Measurements from ENCODE around the gene ELMOD1.

Gene ELMOD1

GRCh38 chr11:107676336-107677057 is 85.5 kb downstream of the ELMOD1 start:
- no peak for DNase-seq
- intact Hi-C loops (cut with DNase I) = no loop called here

- DNase-seq = no peak
- intact Hi-C loops (cut with DNase I) = no loop called here
Measured at GRCh38 chr11:107677924-107678631, 87.1 kb downstream of the ELMOD1 start.

GRCh38 chr11:107678632-107678971 is 87.7 kb downstream of the ELMOD1 start:
- DNase-seq = no peak
- intact Hi-C loops (cut with DNase I) = no loop called here

- intact Hi-C loops (cut with DNase I) = no loop called here
- DNase-seq = no peak
Measured at GRCh38 chr11:107679255-107680024, 88.5 kb downstream of the ELMOD1 start.

GRCh38 chr11:107682171-107682570 is 91.2 kb downstream of the ELMOD1 start:
- DNase-seq = no peak
- intact Hi-C loops (cut with DNase I) = no loop called here

- intact Hi-C loops (cut with DNase I) = no loop called here
- no peak for DNase-seq
Measured at GRCh38 chr11:107682572-107682971, 91.6 kb downstream of the ELMOD1 start.

DNA sequence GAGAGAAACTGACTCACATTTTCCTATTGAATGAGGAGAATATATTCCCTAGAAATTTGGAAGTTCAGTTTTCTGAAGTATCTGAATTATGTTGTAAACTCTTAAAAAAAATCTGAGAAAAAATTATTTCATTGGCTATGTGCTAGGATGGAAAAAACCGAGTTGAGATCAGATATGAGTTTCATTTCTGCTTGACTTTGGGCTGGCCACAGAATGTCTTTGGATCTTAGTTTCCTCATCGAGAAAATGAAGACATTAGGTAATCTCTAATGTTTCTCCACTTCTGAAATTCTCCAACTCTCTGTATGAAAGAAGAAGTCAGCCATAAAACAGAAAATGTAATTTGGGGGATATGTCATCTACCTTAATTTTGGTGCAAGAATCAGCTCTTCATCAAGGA is 92.1 kb downstream of the ELMOD1 start:
- intact Hi-C loops (cut with DNase I) = no loop called here
- DNase-seq = no peak

- intact Hi-C loops (cut with DNase I) = no loop called here
- DNase-seq = no peak
Measured at GRCh38 chr11:107683807-107684206, 92.9 kb downstream of the ELMOD1 start.

DNA sequence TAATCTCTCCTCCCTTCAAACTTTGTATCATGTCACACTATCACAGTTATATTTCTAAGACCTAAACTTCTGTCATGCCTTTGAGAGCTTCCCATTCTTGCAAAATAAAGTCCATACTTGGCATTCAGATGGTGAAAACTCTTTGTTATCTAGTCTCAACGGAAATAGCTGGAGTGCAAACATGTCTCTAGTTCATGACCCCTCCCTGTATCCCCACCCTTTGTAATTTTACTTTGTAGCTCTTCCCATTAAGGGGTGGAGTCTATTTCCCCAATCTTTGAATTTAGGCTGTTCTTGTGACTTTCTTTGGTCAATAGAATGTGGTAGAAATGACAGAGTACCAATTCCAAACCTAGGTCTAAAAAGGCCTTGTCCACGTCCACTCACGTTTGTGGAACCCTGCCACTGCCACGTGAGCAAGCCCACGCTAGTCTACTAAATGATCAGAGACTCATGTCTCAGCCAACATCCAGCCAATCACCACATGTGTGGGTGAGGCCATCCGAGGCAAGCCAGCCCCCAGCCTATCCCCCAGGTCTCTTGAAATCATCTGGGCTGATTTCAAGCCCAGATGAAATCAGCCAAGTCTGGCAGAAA is 97.5 kb downstream of the ELMOD1 start:
- intact Hi-C loops (cut with DNase I) = loop anchor here (5.0 kb wide), 1 partner anchor 111 kb away; no protein-coding TSS in a partner anchor
- DNase-seq = no peak

DNA sequence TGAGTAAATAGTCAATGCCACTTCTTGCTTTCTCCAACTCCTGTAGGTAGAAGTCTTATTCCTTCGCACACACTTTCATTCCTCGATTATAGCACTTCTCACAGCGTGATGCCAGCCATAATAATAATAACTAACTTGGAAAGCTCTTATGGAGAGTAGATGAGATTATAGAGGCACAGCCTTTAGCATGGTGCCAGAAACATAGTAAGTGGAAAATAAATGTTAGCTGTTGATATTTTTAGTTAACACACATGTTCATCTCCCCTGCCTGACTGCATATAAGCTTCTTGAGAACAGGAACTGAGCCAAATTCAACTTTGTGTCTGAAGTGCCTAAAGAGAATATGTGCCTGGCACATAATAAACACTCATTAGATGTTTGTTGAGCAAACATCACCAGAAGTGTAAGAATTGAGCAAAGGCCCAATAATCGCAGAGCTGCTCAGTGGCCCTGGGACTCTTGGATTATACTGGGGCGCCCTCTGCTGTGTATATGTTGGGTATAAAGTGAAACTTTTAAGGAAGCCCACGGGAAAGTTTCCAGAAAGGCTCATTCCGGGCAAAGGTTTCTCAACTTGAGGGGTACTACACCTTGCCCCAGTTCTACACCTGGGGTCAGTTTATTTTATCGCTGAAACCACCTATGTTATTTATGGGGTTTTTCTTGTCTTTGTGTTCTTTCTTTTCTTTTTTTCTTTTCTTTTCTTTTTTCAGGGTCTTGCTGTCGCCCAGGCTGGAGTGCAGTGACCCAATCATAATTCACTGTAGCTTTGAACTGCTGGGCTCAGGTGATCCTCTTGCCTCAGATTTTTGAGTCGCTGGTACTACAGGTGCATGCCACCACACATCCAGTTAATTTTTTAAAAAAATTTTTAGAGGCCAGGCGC is 98.6 kb downstream of the ELMOD1 start:
- peak; percentile 39 to 91 (median 76) for DNase-seq
- intact Hi-C loops (cut with DNase I) = loop anchor here (5.0 kb wide), 1 partner anchor 112 kb away; no protein-coding TSS in a partner anchor

DNA sequence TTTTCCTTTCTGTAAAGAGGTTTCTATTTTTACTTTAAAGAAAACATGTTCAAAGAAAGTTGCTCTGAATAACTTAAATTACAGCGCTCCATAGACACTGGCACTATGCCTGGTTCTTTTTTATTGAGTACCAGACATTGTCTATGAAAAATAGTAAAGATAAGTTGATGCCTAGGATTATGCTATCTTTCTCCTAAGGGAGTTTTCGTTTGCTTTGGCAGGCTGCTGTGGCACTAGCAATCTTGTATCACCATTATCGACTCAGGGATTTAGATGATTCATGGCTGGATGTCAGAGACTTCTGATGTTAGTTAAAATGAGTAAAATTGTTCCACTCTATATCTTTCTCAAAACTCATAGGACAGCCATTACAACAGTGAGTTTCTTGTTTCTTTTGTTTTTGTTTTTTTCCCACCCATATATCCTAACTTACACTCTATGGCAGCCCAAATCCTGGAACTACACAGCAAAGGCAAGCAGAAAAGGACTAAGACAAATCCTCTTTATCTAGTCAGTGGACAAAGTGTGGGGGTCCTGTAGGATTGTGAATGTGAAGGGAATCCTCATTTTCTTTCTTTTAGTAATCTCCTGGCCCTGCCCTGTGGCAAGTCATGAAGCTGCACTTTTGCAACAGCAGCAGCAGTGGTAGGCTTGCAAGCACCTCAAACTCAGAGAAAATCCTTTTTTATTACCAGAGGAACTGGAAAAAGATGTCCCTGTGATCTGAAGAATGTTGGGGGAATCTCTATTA is 100.2 kb downstream of the ELMOD1 start:
- intact Hi-C loops (cut with DNase I) = no loop called here
- no peak for DNase-seq

- DNase-seq = no peak
- intact Hi-C loops (cut with DNase I) = no loop called here
Measured at GRCh38 chr11:107695446-107695845, 104.5 kb downstream of the ELMOD1 start.

DNA sequence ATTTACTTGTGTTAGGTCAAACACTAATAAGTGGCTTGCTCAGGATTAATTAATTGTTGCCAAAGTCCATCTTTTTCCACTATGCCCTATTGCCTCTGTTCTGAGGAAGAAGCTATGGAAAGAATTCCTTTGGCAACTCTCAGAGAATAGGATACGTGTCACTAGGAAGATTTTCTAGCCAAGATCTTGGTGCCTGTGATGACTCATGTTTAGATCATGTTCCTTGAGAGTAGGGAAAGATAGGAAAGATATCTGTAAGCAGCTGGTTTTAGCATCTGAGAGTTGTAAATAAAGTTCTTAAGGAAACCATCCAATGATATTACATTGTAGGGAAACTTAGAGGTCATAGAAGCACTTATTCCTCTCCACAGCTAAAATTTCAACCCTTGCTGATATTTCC is 105.2 kb downstream of the ELMOD1 start:
- intact Hi-C loops (cut with DNase I) = no loop called here
- DNase-seq = peak in 1 of 42 donors; percentile 22

DNA sequence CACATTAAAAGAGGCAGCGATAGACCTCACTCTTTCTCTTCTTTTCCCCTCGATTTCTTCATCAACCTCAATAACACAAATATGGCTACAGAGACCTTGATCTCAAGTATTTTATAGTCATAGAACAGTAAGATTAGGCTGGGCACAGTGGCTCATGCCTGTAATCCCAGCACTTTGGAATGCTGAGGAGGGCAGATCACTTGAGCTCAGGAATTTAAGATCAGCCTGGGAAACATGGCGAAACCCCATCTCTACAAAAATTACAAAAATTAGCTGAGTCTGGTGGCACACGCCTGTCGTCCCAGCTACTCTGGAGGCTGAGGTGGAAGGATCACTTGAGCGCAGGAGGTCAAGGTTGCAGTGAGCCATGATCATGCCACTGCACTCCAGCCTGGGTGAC is 106.3 kb downstream of the ELMOD1 start:
- no peak for DNase-seq
- intact Hi-C loops (cut with DNase I) = no loop called here

- no peak for DNase-seq
- intact Hi-C loops (cut with DNase I) = no loop called here
Measured at GRCh38 chr11:107699371-107700285, 108.7 kb downstream of the ELMOD1 start.

DNA sequence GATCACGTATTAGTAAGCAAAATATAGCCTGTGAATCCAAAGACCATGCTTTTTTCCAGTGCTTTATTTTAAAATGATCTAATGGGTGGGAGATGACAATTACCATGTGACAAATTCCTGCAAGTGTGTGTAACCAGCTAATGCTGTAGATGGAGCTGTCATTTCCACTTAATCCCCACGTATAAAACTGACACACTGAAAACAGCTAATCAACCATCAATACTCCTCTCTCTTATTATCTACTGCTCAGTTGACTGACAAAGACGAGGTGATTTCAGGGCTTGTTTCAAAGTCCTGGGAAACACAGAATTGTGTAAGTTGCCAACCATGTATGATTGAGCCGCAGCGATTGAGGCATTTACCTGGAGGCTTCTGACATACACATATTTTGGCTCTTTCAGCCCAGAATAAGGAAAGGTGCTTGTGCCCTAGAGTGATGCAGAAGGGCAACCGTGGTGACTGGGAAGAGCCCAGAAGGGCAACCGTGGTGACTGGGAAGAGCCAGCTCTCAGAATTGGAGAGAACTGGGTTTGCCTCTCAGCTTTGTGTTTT is 111.2 kb downstream of the ELMOD1 start:
- no peak for DNase-seq
- intact Hi-C loops (cut with DNase I) = no loop called here

DNA sequence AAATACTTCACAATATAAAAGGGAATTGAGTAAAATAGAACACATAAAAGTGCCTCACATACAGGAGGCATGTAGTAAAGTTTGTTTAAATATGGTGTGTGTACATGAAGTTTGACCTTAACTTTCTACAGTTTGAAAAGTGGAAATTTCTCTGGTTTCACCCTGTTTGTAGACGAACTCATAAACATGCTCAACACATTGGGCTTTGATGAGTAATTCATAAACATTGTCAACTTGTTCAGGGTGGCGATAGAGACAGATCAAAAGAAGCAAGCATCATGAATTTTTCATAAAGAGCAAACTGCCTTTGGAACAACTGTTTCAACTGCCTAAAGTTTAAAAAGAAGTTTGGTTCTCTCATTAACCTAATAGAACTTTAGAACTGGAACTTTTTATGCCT is 111.8 kb downstream of the ELMOD1 start:
- intact Hi-C loops (cut with DNase I) = no loop called here
- DNase-seq = no peak

Data from head of caudate nucleus (tissue), 42 donors.